Body of pancreas (tissue), 4 donors: ENCODE data around the gene CASP9.
"Not testable (repeated sequence)": the region's sequence is repeated elsewhere in the genome, so short reads cannot be mapped to it uniquely, and the experiment has no call there.

ENCODE experiments used
- CTCF ChIP-seq, 7 experiments: fragments of 450-650 bp in 4 of 7; fragments of 200-600 bp in 3 of 7; sonication (generic) in 3 of 7; IDR thresholded peaks; one replicate each; pipeline ENCODE4 v1.5.1; 2016 to 2019; ENCODE audit warnings: antibody characterized with exemption in 7 of 7
- POLR2A ChIP-seq, 3 donors: fragments of 450-650 bp; IDR thresholded peaks; one replicate each; pipeline ENCODE4 v1.6.1; 2016; ENCODE audit warnings: antibody characterized with exemption in 3 of 3, mild to moderate bottlenecking in 2 of 3

DNA sequence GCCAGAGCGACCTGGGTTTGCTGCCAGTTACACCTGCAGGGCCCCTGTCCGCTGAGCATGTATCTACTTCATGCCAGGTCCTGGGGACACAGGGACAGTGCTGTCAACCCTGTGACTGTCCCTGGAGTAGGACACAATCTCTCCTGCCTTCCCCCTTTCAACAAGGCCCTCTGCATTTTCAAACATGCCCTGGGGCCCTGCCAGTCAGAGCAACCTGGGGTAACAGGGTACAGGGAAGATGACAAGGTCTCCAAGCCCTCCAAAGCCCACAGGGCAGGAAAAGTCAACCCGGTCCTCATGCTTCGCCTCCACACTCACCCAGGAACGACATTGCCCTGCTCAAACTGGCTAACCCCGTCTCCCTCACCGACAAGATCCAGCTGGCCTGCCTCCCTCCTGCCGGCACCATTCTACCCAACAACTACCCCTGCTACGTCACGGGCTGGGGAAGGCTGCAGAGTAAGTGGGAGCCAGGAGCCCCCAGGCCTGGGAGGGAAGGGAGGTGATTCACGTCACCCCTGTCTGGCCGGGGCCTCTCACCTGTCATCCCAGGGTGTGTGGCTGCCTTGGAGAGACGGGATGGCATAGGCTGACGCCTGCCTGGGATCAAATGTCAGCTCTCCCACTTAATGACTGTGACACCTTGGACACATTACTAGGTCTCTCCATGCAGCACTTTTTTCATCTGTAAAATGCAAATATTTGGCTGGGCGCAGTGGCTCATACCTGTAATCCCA, 60.8 kb downstream of the CASP9 start:
- not testable (repeated sequence) for TF ChIP-seq CTCF, POLR2A (IDR thresholded peaks at IDR 0.05)
